SK-N-SH treated with all-trans-retinoic acid at 6 μM for 48 hours (cell line): ENCODE results near the gene BAG1.

ENCODE experiments used
- ATAC-seq: fragments of 200-7000 bp; cut with Tn5 transposase; 3 replicates; pipeline ENCODE4 v1.9.1; 2020; ENCODE audit warnings: mild to moderate bottlenecking, moderate library complexity
- ARNTL ChIP-seq: fragments of 450-650 bp; formaldehyde crosslinking; IDR thresholded peaks from 2 replicates; pipeline ENCODE4 v1.5.0; 2020; ENCODE audit warnings: low read depth, mild to moderate bottlenecking, moderate library complexity, borderline replicate concordance
- BACH2 ChIP-seq: fragments of 250-450 bp; sonication (Bioruptor Pico); IDR thresholded peaks from 2 replicates; pipeline ENCODE4 v1.9.0; 2021; ENCODE audit warnings: mild to moderate bottlenecking, borderline replicate concordance
- CREB5 ChIP-seq: fragments of 250-450 bp; sonication (Bioruptor Pico); IDR thresholded peaks from 2 replicates; pipeline ENCODE4 v1.5.1; 2020; ENCODE audit warnings: low read depth, mild to moderate bottlenecking, moderate library complexity
- CSDC2 ChIP-seq: fragments of 250-450 bp; sonication (Bioruptor Pico); IDR thresholded peaks from 2 replicates; pipeline ENCODE4 v1.5.0; 2020; ENCODE audit warnings: mild to moderate bottlenecking, moderate library complexity
- CSRNP3 ChIP-seq: fragments of 250-450 bp; sonication (Bioruptor Pico); IDR thresholded peaks from 2 replicates; pipeline ENCODE4 v1.5.1; 2021; ENCODE audit warnings: mild to moderate bottlenecking, moderate library complexity
- ESRRG ChIP-seq: fragments of 250-450 bp; sonication (Bioruptor Pico); IDR thresholded peaks from 2 replicates; pipeline ENCODE4 v1.6.1; 2021; ENCODE audit warnings: mild to moderate bottlenecking
- GLIS3 ChIP-seq: fragments of 250-450 bp; sonication (Bioruptor Pico); IDR thresholded peaks from 2 replicates; pipeline ENCODE4 v1.5.0; 2020; ENCODE audit warnings: mild to moderate bottlenecking, moderate library complexity
- ISL1 ChIP-seq: fragments of 250-450 bp; sonication (Bioruptor Pico); IDR thresholded peaks from 2 replicates; pipeline ENCODE4 v2.1.2; 2022; ENCODE audit warnings: mild to moderate bottlenecking, moderate library complexity
- OSR1 ChIP-seq: fragments of 250-450 bp; sonication (Bioruptor Pico); IDR thresholded peaks from 2 replicates; pipeline ENCODE4 v1.8.0; 2022; ENCODE audit warnings: moderate library complexity, mild to moderate bottlenecking, inconsistent platforms
- PATZ1 ChIP-seq: fragments of 250-450 bp; sonication (Bioruptor Pico); IDR thresholded peaks from 2 replicates; pipeline ENCODE4 v1.8.0; 2020; ENCODE audit warnings: mild to moderate bottlenecking, moderate library complexity, borderline replicate concordance
- POU6F1 ChIP-seq: fragments of 250-450 bp; sonication (Bioruptor Pico); IDR thresholded peaks from 2 replicates; pipeline ENCODE4 v1.8.0; 2021; ENCODE audit warnings: low read depth, mild to moderate bottlenecking, moderate library complexity, borderline replicate concordance
- PPARA ChIP-seq: fragments of 250-450 bp; sonication (Bioruptor Pico); IDR thresholded peaks from 2 replicates; pipeline ENCODE4 v1.5.0; 2020; ENCODE audit warnings: mild to moderate bottlenecking, borderline replicate concordance
- RARB ChIP-seq: fragments of 250-450 bp; sonication (Bioruptor Pico); IDR thresholded peaks from 2 replicates; pipeline ENCODE4 v1.8.0; 2021; ENCODE audit warnings: mild to moderate bottlenecking, moderate library complexity
- SNAI2 ChIP-seq: fragments of 250-450 bp; sonication (Bioruptor Pico); IDR thresholded peaks from 2 replicates; pipeline ENCODE4 v1.5.0; 2020; ENCODE audit warnings: mild to moderate bottlenecking, moderate library complexity
- TOX ChIP-seq: fragments of 250-450 bp; sonication (Bioruptor Pico); IDR thresholded peaks from 2 replicates; pipeline ENCODE4 v1.8.0; 2021; ENCODE audit warnings: mild to moderate bottlenecking, moderate library complexity, borderline replicate concordance
- ZFP3 ChIP-seq: fragments of 250-450 bp; sonication (Bioruptor Pico); IDR thresholded peaks from 2 replicates; pipeline ENCODE4 v1.5.0; 2020; ENCODE audit warnings: mild to moderate bottlenecking, moderate library complexity
- ZFP30 ChIP-seq: fragments of 450-650 bp; formaldehyde crosslinking; IDR thresholded peaks from 2 replicates; pipeline ENCODE4 v1.5.0; 2022; ENCODE audit warnings: mild to moderate bottlenecking, moderate library complexity
- ZNF565 ChIP-seq: fragments of 450-650 bp; formaldehyde crosslinking; conservative IDR thresholded peaks from 2 replicates; pipeline ENCODE4 v1.5.0; 2020; ENCODE audit warnings: low read depth, mild to moderate bottlenecking, moderate library complexity
- ZNF8 ChIP-seq: fragments of 450-650 bp; formaldehyde crosslinking; IDR thresholded peaks from 2 replicates; pipeline ENCODE4 v1.5.0; 2020; ENCODE audit warnings: mild to moderate bottlenecking, moderate library complexity

Gene BAG1

GRCh38 chr9:33295571-33295970 lies 31.1 kb upstream of the BAG1 start:
- no peak for ATAC-seq
- TF ChIP-seq OSR1 (no peak), ZFP30 (no peak), CSRNP3 (CRISPR knock-in tag) (no peak), POU6F1 (CRISPR knock-in tag) (no peak), PATZ1 (no peak), RARB (no peak), CREB5 (CRISPR knock-in tag) (no peak), TOX (CRISPR knock-in tag) (no peak), SNAI2 (CRISPR knock-in tag) (no peak), ISL1 (CRISPR knock-in tag) (no peak), PPARA (CRISPR knock-in tag) (no peak), ARNTL (no peak), BACH2 (CRISPR knock-in tag) (no peak), ZNF8 (CRISPR knock-in tag) (no peak), ZNF565 (CRISPR knock-in tag) (no peak), CSDC2 (CRISPR knock-in tag) (no peak), ZFP3 (CRISPR knock-in tag) (no peak), GLIS3 (CRISPR knock-in tag) (no peak)
- TF ChIP-seq, all 23 proteins: peak for 0

- no peak for ATAC-seq
- TF ChIP-seq CREB5 (CRISPR knock-in tag) (no peak), ZNF8 (CRISPR knock-in tag) (no peak), BACH2 (CRISPR knock-in tag) (no peak), SNAI2 (CRISPR knock-in tag) (no peak), CSRNP3 (CRISPR knock-in tag) (no peak), ZFP3 (CRISPR knock-in tag) (no peak), ESRRG (CRISPR knock-in tag) (no peak)
Measured at GRCh38 chr9:33294670-33295432, 30.3 kb upstream of the BAG1 start.

GRCh38 chr9:33293782-33294181 lies 29.3 kb upstream of the BAG1 start:
- no peak for ATAC-seq
- TF ChIP-seq CSRNP3 (CRISPR knock-in tag) = no peak
